HL-60 (cell line): Measurements from ENCODE around the gene DAB2IP.

Experiments
- DNase-seq, 2 experiments: peaks; one replicate each; pipeline ENCODE4 v3.0.0-alpha.2; 2010 to 2020; ENCODE audit warnings: low read depth in 1 of 2, low spot score in 1 of 2
- H3K27ac ChIP-seq: fragments of 250-450 bp; sonication (Bioruptor Pico); replicated peaks from 2 replicates; pipeline ENCODE4 v1.5.1; 2020; ENCODE audit warnings: mild to moderate bottlenecking, moderate library complexity
- H3K27me3 ChIP-seq: fragments of 250-450 bp; sonication (Bioruptor Pico); 2 replicates; pipeline ENCODE4 v1.5.1; 2021; ENCODE audit warnings: mild to moderate bottlenecking, moderate library complexity; ENCODE audit not compliant: insufficient read depth, poor library complexity, severe bottlenecking
- H3K4me3 ChIP-seq: replicated peaks from 2 replicates; pipeline ENCODE4 v1.5.1; 2011; ENCODE audit warnings: mild to moderate bottlenecking, control low read depth, low read length; ENCODE audit not compliant: insufficient read depth
- GABPA ChIP-seq: IDR thresholded peaks from 2 replicates; pipeline ENCODE4 v1.6.1; 2012; ENCODE audit warnings: low read depth
- POLR2AphosphoS5 ChIP-seq: IDR thresholded peaks from 2 replicates; pipeline ENCODE4 v1.6.1; 2012; ENCODE audit warnings: low read depth
- REST ChIP-seq: IDR thresholded peaks from 2 replicates; pipeline ENCODE4 v1.6.1; 2012; ENCODE audit warnings: low read depth; ENCODE audit not compliant: insufficient replicate concordance
- SPI1 ChIP-seq: IDR thresholded peaks from 2 replicates; pipeline ENCODE4 v1.6.1; 2012; ENCODE audit warnings: low read depth, mild to moderate bottlenecking, borderline replicate concordance
- TF ChIP-seq, protein P1 (sequence below): IDR thresholded peaks from one replicate; pipeline ENCODE4 v1.5.1; 2011; ENCODE audit warnings: low read length, control low read depth, inconsistent platforms; ENCODE audit not compliant: insufficient read depth

The DAB2IP gene

GRCh38 chr9:121809356-121810050 is 158.1 kb downstream of the DAB2IP start:
- H3K4me3 ChIP-seq = no peak overlapping the region
- H3K27me3 ChIP-seq = no peaks in the 10 kb centered on the region
- no peak overlapping the region for H3K27ac ChIP-seq
- no peak for DNase-seq
- TF ChIP-seq POLR2AphosphoS5 = no peak
- no peak for TF ChIP-seq REST
- TF ChIP-seq, protein P1, sequence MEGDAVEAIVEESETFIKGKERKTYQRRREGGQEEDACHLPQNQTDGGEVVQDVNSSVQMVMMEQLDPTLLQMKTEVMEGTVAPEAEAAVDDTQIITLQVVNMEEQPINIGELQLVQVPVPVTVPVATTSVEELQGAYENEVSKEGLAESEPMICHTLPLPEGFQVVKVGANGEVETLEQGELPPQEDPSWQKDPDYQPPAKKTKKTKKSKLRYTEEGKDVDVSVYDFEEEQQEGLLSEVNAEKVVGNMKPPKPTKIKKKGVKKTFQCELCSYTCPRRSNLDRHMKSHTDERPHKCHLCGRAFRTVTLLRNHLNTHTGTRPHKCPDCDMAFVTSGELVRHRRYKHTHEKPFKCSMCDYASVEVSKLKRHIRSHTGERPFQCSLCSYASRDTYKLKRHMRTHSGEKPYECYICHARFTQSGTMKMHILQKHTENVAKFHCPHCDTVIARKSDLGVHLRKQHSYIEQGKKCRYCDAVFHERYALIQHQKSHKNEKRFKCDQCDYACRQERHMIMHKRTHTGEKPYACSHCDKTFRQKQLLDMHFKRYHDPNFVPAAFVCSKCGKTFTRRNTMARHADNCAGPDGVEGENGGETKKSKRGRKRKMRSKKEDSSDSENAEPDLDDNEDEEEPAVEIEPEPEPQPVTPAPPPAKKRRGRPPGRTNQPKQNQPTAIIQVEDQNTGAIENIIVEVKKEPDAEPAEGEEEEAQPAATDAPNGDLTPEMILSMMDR = no peak
- TF ChIP-seq SPI1 = no peak
- no peak for TF ChIP-seq GABPA

- no peak for TF ChIP-seq POLR2AphosphoS5
- no peak for TF ChIP-seq SPI1
- TF ChIP-seq REST = no peak
- no peak for TF ChIP-seq GABPA
- TF ChIP-seq, protein P1 = no peak
Measured at GRCh38 chr9:121810489-121810888, 159.1 kb downstream of the DAB2IP start.

GRCh38 chr9:121811140-121811539 is 159.7 kb downstream of the DAB2IP start:
- H3K27ac ChIP-seq = no peak overlapping the region
- no peak overlapping the region for H3K4me3 ChIP-seq
- H3K27me3 ChIP-seq = no peaks in the 10 kb centered on the region
- TF ChIP-seq SPI1 = no peak
- TF ChIP-seq POLR2AphosphoS5 = no peak
- no peak for TF ChIP-seq REST
- TF ChIP-seq, protein P1 = no peak
- no peak for TF ChIP-seq GABPA
- DNase-seq = no peak

More at GRCh38 chr9:121810489-121810888, 159.1 kb downstream of the DAB2IP start:
- Histone ChIP-seq H3K27ac (no peak overlapping the region), H3K27me3 (no peaks in the 10 kb centered on the region), H3K4me3 (no peak overlapping the region)
- no peak for DNase-seq
